Stomach (tissue), 4 donors: ENCODE measurements around the gene BOLA1.

Experiments
- EP300 ChIP-seq: sonication (generic); formaldehyde crosslinking; IDR thresholded peaks from one replicate; pipeline ENCODE4 v1.6.1; 2017; ENCODE audit warnings: antibody characterized with exemption
- POLR2AphosphoS5 ChIP-seq, 3 donors: sonication (generic); formaldehyde crosslinking; IDR thresholded peaks; one replicate each; pipeline ENCODE4 v1.6.1; 2016; ENCODE audit warnings: antibody characterized with exemption in 3 of 3
- TF ChIP-seq, protein P1 (sequence below), 7 experiments: fragments of 450-650 bp in 4 of 7; fragments of 200-600 bp in 3 of 7; sonication (generic) in 3 of 7; IDR thresholded peaks; one replicate each; pipeline ENCODE4 v1.5.1; 2016 to 2019; ENCODE audit warnings: antibody characterized with exemption in 7 of 7, control low read depth in 2 of 7, mild to moderate bottlenecking in 1 of 7

- TF ChIP-seq, protein P1, sequence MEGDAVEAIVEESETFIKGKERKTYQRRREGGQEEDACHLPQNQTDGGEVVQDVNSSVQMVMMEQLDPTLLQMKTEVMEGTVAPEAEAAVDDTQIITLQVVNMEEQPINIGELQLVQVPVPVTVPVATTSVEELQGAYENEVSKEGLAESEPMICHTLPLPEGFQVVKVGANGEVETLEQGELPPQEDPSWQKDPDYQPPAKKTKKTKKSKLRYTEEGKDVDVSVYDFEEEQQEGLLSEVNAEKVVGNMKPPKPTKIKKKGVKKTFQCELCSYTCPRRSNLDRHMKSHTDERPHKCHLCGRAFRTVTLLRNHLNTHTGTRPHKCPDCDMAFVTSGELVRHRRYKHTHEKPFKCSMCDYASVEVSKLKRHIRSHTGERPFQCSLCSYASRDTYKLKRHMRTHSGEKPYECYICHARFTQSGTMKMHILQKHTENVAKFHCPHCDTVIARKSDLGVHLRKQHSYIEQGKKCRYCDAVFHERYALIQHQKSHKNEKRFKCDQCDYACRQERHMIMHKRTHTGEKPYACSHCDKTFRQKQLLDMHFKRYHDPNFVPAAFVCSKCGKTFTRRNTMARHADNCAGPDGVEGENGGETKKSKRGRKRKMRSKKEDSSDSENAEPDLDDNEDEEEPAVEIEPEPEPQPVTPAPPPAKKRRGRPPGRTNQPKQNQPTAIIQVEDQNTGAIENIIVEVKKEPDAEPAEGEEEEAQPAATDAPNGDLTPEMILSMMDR (IDR thresholded peaks at IDR 0.05) = no peak
- TF ChIP-seq POLR2AphosphoS5 (IDR thresholded peaks at IDR 0.05) (peak; percentile 100), EP300 (peak; percentile 52)
These were observed 12.8 kb upstream of the BOLA1 start for GRCh38 chr1:149886396-149887195.
